NT2/D1 (cell line): ENCODE data around the gene DICER1.

Experiments
- YY1 ChIP-seq: IDR thresholded peaks from 2 replicates; pipeline ENCODE4 v1.6.1; 2011; ENCODE audit not compliant: insufficient read length, insufficient read depth
- ZNF274 ChIP-seq: IDR thresholded peaks from 2 replicates; pipeline ENCODE4 v1.6.1; 2011; ENCODE audit warnings: mild to moderate bottlenecking, low read depth, low read length

- TF ChIP-seq ZNF274 (no peak), YY1 (no peak)
These were observed 19.5 kb downstream of the DICER1 start for GRCh38 chr14:95137804-95138167.
